PC-3 (cell line): ENCODE measurements around the gene SCIMP.

Experiments used
- CTCF ChIP-seq: fragments of 300-600 bp; sonication (generic); conservative IDR thresholded peaks from 2 replicates; pipeline ENCODE4 v1.5.1; 2017; ENCODE audit warnings: antibody characterized with exemption, low read depth, mild to moderate bottlenecking, low read length
- EZH2 ChIP-seq: fragments of 300-600 bp; sonication (generic); IDR thresholded peaks from one replicate; pipeline ENCODE4 v1.6.1; 2017; ENCODE audit warnings: antibody characterized with exemption, mild to moderate bottlenecking, low read length; ENCODE audit not compliant: unreplicated experiment

- TF ChIP-seq CTCF (no peak), EZH2 (no peak)
Measured at GRCh38 chr17:5282642-5283217, 48.1 kb upstream of the SCIMP start.
